Calu3 (cell line): Measurements from ENCODE around the gene IL18. TPM values are rescaled to one million over a fixed set of nuclear protein-coding genes. Genes with fewer than 3 reads are reported as not detected.

Experiments
- BruUV-seq: library from RNA; stranded (reverse); fragments of 400-500 nt; replicated peaks from 2 replicates; lab custom pipeline; 2021; lab: Mats Ljungman, UMichigan
- CTCF ChIA-PET: fragments of 300-600 bp; sonication (Branson Sonifier 250); formaldehyde crosslinking; loops from one replicate; lab custom pipeline; 2022; ENCODE audit warnings: antibody characterized with exemption; lab: Charles Lee
- DNase-seq: peaks from one replicate; pipeline ENCODE4 v3.0.0; 2022
- H3K27ac Mint-ChIP-seq: one replicate; pipeline ENCODE4 v1.8.0; 2022; ENCODE audit warnings: mixed read lengths; ENCODE audit not compliant: unreplicated experiment
- H3K27me3 Mint-ChIP-seq: one replicate; pipeline ENCODE4 v1.8.0; 2022; ENCODE audit warnings: mixed read lengths; ENCODE audit not compliant: unreplicated experiment
- H3K36me3 Mint-ChIP-seq: one replicate; pipeline ENCODE4 v1.8.0; 2022; ENCODE audit warnings: mild to moderate bottlenecking, moderate library complexity, mixed read lengths; ENCODE audit not compliant: insufficient read depth, unreplicated experiment
- H3K4me1 Mint-ChIP-seq: one replicate; pipeline ENCODE4 v1.8.0; 2022; ENCODE audit warnings: mild to moderate bottlenecking, low read depth, mixed read lengths; ENCODE audit not compliant: unreplicated experiment
- H3K4me3 Mint-ChIP-seq: one replicate; pipeline ENCODE4 v1.8.0; 2022; ENCODE audit warnings: mild to moderate bottlenecking, low read depth, moderate library complexity, mixed read lengths; ENCODE audit not compliant: unreplicated experiment
- H3K9me3 Mint-ChIP-seq: one replicate; pipeline ENCODE4 v1.8.0; 2022; ENCODE audit warnings: low read depth, mixed read lengths; ENCODE audit not compliant: unreplicated experiment
- intact Hi-C: fragments of 100-400 bp; cut with micrococcal nuclease; formaldehyde crosslinking; loops from one replicate; pipeline ENCODE4 v1.10.0; 2022; ENCODE audit not compliant: unreplicated experiment
- total RNA-seq: library from RNA; stranded (reverse); gene quantifications from 2 replicates; pipeline ENCODE4 v1.2.3, GENCODE V29; 2022
- TF ChIP-seq, protein P1 (sequence below): fragments of 200-600 bp; IDR thresholded peaks from one replicate; pipeline ENCODE4 v1.8.0; 2022; ENCODE audit warnings: antibody characterized with exemption; ENCODE audit not compliant: unreplicated experiment

Gene IL18
- total RNA-seq, 1 experiment from 2014 or later: 121 TPM

DNA sequence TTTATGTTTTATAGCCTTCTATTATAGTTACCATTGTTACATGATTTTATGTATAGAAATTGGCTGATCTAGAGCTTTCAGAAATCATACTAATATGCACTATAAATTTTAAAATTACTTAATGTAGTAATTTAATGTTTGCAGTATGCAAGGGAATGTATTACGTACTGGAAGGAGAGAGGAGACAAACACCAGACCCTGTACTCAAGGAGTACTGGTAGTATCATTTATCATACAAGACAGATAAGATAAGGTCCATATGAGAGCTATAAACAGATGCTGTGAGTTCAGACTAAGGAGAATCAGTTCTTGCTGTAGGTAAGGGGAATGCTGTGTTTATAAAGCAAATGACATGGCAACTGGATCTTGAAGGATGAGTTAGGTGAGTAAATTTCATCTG, 12.2 kb upstream of the IL18 start:
- TF ChIP-seq, protein P1, sequence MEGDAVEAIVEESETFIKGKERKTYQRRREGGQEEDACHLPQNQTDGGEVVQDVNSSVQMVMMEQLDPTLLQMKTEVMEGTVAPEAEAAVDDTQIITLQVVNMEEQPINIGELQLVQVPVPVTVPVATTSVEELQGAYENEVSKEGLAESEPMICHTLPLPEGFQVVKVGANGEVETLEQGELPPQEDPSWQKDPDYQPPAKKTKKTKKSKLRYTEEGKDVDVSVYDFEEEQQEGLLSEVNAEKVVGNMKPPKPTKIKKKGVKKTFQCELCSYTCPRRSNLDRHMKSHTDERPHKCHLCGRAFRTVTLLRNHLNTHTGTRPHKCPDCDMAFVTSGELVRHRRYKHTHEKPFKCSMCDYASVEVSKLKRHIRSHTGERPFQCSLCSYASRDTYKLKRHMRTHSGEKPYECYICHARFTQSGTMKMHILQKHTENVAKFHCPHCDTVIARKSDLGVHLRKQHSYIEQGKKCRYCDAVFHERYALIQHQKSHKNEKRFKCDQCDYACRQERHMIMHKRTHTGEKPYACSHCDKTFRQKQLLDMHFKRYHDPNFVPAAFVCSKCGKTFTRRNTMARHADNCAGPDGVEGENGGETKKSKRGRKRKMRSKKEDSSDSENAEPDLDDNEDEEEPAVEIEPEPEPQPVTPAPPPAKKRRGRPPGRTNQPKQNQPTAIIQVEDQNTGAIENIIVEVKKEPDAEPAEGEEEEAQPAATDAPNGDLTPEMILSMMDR: no peak
- Mint-ChIP-seq H3K9me3 (no peaks in the 10 kb centered on the region), H3K27me3 (no peaks in the 10 kb centered on the region), H3K27ac (peak overlapping the region; percentile 89), H3K36me3 (peaks cover 8% of the 10 kb centered on the region), H3K4me3 (peak overlapping the region; percentile 62), H3K4me1 (peaks cover 23% of the 10 kb centered on the region)
- intact Hi-C loops: no loop called here
- CTCF ChIA-PET: interaction anchor here (1.0 to 1.2 kb wide), 3 partner anchors 13 to 63 kb away, joined by 3 to 9 read pairs (median 7); partner anchors contain the start of gene IL18
- BruUV-seq: no TSS peak
- no peak for DNase-seq

DNA sequence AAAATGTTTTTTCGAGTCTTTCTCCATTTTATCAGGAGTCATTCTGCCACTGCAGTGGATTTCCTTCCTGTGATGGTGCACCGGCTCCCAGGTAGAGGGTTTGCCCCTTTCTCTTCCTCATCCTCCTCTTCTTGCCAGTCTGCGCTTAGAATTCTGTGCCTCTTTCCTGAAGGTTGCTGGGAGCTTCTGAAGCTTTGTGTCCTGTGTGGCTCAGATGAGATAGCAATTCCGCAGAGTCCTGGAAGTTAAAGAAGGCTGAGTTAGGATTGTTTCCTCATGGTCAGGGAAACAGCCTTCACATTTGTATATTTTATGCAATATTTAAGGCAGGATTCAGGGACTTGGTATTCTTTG, 11.7 kb upstream of the IL18 start:
- Mint-ChIP-seq H3K4me1 (peaks cover 23% of the 10 kb centered on the region), H3K36me3 (peaks cover 8% of the 10 kb centered on the region), H3K4me3 (peak overlapping the region; percentile 62), H3K9me3 (no peaks in the 10 kb centered on the region), H3K27me3 (no peaks in the 10 kb centered on the region), H3K27ac (peak overlapping the region; percentile 89)
- DNase-seq: no peak
- intact Hi-C loops: loop anchor here (1.0 kb wide), 1 partner anchor 61 kb away; no protein-coding TSS in a partner anchor
- TF ChIP-seq, protein P1: no peak
- CTCF ChIA-PET: interaction anchor here (0.8 to 1.2 kb wide), 4 partner anchors 12 to 63 kb away, joined by 3 to 10 read pairs (median 8); partner anchors contain the start of gene IL18
- BruUV-seq: TSS peak; percentile 89

DNA sequence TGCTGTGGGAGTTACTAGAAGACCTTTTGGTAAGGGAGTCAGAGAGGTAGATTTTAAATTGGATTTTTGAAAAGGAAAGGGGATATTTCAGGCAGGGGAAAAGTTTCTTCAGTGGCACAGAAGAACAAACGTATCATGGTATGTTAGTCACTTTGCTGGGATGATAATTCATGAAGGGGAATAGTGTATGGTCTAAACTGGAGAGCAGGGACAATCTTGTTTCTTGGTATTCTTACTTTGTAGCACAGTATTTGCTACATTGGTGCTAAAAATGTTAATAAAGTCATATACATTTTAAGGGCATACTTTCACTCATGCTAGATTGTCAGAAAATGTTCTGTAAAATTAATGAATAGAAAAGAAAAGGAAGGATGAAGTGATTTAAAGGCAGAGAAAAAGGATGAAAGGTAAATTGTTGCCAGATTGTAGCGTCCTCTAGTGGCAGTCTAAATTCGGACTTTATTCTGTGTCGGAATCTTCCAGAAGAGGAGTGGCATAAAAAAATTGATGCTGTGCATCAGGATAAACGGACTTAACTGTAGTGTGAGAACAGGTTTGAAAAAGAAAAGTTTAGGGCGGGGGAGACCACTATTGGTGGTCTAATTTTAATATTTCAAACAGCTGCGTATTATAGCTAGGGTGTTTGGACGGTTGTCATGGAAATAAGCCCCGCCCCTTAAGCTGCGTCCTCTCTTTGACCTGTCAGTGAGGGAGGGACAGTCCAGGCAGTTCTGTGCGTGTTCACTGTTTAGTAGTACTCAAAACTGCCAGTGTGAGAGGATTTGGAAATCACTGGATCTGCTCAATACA, 11.1 kb upstream of the IL18 start, which contains the start of gene BCO2:
BCO2 (plus strand) TSS at position 724 of the 810 bp plus-strand sequence. CDS start 90 bp downstream, outside the sequence.
- Mint-ChIP-seq H3K27me3 (no peaks in the 10 kb centered on the region), H3K4me3 (peak within 1 kb of the TSS; percentile 62), H3K36me3 (peaks cover 8% of the 10 kb centered on the region), H3K9me3 (no peaks in the 10 kb centered on the region), H3K4me1 (peaks cover 23% of the 10 kb centered on the region), H3K27ac (peak within 1 kb of the TSS; percentile 89)
- CTCF ChIA-PET: interaction anchor here (0.8 to 1.2 kb wide), 4 partner anchors 12 to 62 kb away, joined by 3 to 10 read pairs (median 8); partner anchors contain the start of gene IL18
- intact Hi-C loops: loop anchor here (1.0 kb wide), 1 partner anchor 61 kb away; no protein-coding TSS in a partner anchor
- no TSS peak for BruUV-seq
- peak; percentile 78 for DNase-seq
- TF ChIP-seq, protein P1: peak; percentile 43

DNA sequence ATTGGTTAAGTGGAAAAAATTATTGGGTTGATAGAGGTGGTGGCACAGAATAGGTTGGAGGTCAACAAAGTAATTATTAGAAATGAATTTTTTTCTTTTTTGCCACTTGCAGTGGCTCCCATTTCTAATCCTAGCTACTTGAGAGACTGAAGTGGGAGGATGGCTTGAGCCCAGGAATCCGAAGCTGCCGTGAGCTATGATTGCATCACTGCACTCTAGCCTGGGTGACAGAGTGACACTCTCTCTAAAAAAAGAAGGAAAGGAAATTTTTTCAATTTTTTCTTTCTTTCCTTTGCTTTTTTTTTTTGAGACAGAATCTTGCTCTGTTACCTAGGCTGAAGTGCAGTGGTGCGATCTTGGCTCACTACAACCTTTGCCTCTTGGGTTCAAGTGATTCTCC, 9.3 kb upstream of the IL18 start:
- Mint-ChIP-seq H3K27ac (no peak overlapping the region), H3K4me3 (no peak overlapping the region), H3K36me3 (peaks cover 8% of the 10 kb centered on the region), H3K27me3 (no peaks in the 10 kb centered on the region), H3K9me3 (no peaks in the 10 kb centered on the region), H3K4me1 (peaks cover 10% of the 10 kb centered on the region)
- CTCF ChIA-PET: interaction anchor here (0.7 to 1.4 kb wide), 3 partner anchors 9 to 16 kb away, joined by 3 to 4 read pairs (median 3); partner anchors contain the start of gene IL18
- DNase-seq: no peak
- BruUV-seq: no TSS peak
- TF ChIP-seq, protein P1: no peak
- intact Hi-C loops: no loop called here
